GM12874 (cell line): ENCODE results near the gene DDX10.

Experiments used
- TF ChIP-seq, protein P1 (sequence below): IDR thresholded peaks from 2 replicates; pipeline ENCODE4 v1.5.1; 2011; ENCODE audit warnings: low read depth, mild to moderate bottlenecking, control low read depth, low read length, moderate library complexity; ENCODE audit not compliant: insufficient read depth

The DDX10 gene

GRCh38 chr11:108802492-108802891 is 137.6 kb downstream of the DDX10 start:
- TF ChIP-seq, protein P1, sequence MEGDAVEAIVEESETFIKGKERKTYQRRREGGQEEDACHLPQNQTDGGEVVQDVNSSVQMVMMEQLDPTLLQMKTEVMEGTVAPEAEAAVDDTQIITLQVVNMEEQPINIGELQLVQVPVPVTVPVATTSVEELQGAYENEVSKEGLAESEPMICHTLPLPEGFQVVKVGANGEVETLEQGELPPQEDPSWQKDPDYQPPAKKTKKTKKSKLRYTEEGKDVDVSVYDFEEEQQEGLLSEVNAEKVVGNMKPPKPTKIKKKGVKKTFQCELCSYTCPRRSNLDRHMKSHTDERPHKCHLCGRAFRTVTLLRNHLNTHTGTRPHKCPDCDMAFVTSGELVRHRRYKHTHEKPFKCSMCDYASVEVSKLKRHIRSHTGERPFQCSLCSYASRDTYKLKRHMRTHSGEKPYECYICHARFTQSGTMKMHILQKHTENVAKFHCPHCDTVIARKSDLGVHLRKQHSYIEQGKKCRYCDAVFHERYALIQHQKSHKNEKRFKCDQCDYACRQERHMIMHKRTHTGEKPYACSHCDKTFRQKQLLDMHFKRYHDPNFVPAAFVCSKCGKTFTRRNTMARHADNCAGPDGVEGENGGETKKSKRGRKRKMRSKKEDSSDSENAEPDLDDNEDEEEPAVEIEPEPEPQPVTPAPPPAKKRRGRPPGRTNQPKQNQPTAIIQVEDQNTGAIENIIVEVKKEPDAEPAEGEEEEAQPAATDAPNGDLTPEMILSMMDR = no peak

- TF ChIP-seq, protein P1 = no peak
Observed at GRCh38 chr11:108803776-108804175, 138.9 kb downstream of the DDX10 start.

DNA sequence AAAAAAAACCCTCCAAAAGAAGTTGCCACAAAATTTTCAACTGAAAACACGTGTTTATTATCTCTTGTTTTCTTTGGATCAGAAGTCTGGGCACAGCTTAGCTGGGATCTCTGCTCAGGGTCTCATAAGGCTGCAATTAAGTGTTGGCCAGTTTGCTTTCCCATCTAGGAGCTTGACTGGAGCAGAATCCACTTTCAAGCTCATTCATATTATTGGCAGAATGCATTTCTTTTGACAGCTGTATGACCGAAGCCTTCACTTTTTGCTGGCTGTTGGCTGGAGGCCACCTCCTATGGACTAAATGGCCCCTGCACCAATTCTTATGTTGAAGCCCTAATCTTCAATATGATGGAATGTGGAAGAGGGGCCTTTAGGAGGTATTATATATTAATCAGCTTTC is 139.6 kb downstream of the DDX10 start:
- TF ChIP-seq, protein P1 = no peak

DNA sequence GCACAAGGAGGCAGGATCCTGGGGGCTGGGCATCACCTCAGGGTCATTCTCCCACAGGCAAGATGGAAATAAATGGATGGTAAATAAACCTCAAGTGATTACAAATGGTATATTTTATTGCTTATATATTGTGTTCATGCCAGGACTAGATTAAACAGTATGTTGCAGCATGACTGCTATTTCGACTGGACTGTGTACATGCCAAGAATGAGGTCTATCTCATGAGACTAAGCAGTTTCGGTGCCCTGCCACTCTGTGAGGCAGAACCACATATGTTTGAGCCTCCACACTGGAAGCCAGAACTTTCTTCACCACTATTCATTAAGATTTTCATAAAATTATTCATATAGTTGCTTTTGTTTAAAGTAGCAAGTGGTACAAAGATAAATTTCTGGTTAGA is 140.2 kb downstream of the DDX10 start:
- TF ChIP-seq, protein P1 = no peak

- TF ChIP-seq, protein P1 = no peak
Observed at GRCh38 chr11:108807262-108807661, 142.4 kb downstream of the DDX10 start.

DNA sequence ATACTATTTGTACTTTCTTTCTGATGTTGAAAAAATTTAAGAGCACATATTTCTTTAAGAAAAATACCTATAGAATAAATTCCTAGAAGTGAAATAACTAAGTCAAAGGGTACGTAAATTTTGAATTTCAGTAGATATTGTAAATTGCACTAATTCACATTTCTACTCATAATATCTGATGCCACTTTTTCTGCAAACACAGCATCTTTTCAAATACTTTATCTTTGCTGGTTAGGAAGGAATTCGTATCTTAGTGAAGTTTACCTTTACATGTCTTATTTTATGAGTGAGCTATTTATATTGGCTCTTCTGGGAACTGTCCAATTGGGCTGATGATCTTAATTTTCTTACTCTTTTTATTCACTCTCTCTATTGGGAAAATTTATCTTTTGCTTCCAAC is 148.2 kb downstream of the DDX10 start:
- TF ChIP-seq, protein P1 = no peak

- TF ChIP-seq, protein P1 = no peak
Observed at GRCh38 chr11:108817976-108818375, 153.1 kb downstream of the DDX10 start.

- TF ChIP-seq, protein P1 = no peak
Observed at GRCh38 chr11:108818971-108819370, 154.1 kb downstream of the DDX10 start.
